GM18519 (cell line): ENCODE measurements around the gene PIAS2.

ENCODE experiments used
- ATAC-seq: cut with Tn5 transposase; IDR thresholded peaks from one replicate; pipeline ENCODE4 v1.9.1; 2021; ENCODE audit warnings: mild to moderate bottlenecking, moderate library complexity; ENCODE audit not compliant: unreplicated experiment, low FRiP score

PIAS2 gene

DNA sequence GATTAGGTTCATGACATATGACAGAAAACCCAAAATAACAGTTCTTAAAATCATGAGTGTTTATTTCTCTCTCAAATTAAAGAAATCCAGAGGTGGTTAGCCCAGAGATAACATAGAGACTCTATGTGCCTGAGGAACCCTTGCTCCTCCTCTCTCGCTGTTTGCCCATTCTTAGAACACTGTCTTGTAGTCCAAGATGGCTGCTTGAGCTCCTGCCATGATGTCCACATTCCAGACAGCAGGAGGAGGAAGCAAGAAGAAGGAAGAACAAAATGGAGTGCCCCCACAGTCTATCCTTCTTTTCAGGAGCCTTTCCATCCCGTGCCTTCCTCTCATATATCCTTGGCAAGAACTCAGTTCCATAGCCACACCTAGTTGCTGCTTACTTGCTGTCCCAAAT is 146.6 kb downstream of the PIAS2 start:
- ATAC-seq = no peak

- ATAC-seq = no peak
Observed at GRCh38 chr18:46768166-46768921, 149.0 kb downstream of the PIAS2 start.

DNA sequence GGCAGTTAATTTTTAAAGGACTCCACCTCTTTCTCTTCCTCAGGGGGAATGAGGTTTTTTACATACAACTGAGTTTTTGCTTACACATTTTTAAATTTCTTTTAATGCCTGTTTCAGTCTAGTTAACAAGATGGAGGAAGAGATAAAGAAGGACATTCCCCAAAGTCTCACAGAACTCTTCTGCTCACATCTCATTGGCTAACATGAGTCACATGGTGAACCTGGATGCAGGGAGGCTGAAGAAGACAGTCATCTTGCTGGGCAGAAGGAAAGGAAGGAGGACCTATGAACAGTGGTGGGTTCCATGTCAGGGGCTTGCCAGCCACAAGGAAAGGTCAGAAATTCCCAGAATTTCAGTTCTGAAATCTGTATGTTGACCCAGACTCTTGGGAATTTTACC is 150.1 kb downstream of the PIAS2 start:
- no peak for ATAC-seq

- ATAC-seq = no peak
Observed at GRCh38 chr18:46764586-46764985, 152.7 kb downstream of the PIAS2 start.

DNA sequence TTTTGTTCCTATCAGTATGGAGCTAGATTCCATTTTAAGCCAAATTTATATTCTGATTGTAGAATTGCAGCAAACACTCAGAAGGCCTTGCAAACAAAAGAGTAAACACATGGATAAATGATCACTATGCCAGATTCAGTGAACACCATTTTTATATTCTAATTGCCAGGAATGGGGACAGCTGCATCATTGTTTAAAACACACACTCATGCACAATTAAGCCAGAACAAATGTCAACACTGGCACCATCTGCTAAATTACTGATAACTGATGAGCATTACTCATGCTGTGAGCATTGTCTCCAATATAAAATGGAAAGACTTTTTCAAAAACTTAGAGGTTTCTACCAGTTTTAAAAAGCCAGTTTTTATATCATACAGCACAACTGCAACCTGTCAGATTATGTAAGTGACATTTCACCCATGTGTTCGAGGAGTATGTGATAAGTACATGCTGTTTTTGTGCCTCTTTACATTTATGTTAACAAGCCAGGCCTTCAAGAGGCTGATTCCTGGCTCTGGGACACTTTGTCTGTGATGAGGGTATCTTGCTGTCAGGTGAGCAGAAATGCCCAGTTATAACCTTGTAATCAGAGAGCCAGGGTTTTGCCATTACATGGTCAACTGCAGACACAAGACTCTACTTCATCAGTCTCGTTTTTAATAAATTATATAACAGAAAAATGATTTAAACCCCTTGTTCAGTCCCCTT is 156.1 kb downstream of the PIAS2 start:
- ATAC-seq = no peak

- ATAC-seq = no peak
Observed at GRCh38 chr18:46759890-46760289, 157.4 kb downstream of the PIAS2 start.

DNA sequence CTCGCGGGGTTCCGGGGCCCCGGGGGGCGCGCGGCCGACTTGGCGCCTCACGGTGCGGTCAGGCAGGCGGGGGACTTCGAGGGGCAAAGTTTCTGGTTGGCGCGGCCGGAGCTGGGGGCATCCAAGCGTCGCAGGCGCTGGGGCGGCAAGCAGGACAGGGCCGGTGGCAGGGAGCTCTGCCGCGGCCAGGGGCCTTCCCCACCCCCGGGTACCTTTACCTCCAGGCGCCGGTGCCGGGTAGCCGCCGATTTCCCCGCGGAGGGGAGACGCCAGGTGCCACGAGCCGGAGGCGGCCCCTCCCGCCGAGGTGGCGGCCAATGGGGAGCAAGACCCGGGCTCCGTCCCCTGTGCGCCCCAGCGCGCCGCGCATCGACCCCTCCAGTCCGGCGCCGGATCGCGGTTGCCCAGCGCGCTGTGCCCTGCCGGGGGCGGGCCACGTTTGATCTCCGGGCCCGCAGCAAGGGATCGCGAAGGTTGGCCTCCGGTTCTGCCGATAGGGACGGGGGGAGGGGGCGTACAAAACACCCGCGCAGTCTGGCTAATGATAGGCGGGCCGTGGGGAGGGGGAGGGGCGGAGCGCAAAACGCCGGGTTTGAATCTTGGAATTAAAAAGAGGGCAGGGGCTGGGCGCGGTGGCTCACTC is 160.6 kb downstream of the PIAS2 start, which contains the start of gene ST8SIA5:
Gene ST8SIA5 (minus strand): TSS at position 495 of the 643 bp plus-strand sequence. CDS start 545 bp downstream, outside the sequence.
- peak; percentile 26 for ATAC-seq

DNA sequence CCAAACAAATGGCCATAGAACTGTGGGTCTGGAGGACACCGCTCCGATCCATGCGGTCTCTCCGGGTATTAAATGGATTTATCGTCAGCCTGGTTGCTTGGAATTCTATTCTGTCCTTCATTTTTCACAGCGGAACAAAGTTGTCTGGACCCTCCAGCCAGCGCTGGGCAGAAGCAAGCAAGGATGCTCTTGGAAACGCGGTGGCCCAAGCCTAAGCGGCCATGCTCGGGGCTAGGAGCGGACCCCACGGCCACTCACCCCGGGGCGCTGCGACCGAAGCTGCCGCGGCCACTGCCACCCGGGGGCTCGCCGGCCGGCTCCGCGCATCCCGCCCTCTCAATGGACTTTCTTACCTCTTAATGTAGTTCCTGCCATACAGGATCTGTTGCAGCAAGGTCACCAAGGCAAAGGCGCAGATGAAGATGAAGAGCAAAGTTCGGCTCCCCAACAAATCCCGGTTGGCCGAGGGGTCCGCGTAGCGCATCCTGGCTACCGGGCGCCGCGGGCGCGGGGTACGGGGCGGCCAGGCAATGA is 161.2 kb downstream of the PIAS2 start:
- ATAC-seq = no peak

DNA sequence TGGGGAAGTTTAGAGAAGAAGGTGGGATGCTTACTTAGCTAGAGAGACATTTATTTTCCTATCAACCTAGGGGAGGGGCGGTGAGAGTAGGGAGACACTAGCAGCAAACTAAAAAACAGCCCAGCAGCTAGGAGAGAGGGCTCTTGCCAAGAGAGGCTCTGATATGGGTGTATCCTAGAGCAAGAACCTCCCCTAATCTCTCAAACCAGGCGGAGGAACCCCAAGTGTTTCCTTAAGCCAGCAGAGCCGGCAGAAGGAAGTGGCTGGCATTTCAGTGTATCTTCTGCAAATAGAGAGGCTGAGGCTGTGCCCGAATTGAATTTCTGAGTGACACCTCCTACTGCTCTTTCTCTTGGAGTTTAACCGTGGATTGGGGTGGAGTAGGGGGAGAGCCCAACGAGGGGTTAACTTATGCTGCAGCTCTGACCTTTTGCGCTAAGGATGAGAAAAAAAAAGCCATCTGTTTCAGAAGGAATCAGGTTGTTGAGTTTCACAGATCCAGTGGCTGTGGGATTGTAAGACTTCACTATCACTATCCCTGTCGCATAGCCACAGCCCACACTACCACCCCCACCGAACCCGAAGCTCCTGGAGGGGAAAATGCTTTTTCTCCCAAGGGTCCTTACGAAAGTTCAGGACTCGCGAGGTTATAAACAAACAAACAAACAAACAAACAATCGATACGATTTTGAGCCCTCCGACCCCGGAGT is 161.8 kb downstream of the PIAS2 start:
- no peak for ATAC-seq

- ATAC-seq = no peak
Observed at GRCh38 chr18:46754661-46755292, 162.5 kb downstream of the PIAS2 start.

DNA sequence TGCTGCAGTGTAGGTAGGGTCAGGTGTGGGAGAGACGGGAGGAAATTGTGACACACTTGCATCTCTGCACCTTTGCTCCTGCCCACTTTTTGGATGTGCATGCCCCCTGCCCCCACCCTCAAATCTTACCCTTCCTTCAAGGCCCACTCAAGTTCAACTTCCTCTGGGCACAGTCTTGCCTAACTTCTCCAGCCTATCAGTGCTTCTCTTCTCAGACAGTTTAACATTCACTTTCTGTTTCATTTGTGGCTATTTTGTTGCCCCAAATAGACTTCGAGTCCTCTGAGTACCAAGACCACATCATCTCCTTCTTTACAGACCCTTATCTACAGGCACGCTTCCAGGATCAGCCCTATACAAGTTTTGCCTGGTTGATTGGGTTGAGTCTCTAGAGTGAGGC is 163.1 kb downstream of the PIAS2 start:
- peak; percentile 61 for ATAC-seq
